GM23338 (cell line): ENCODE measurements around the gene STPG4. TPM values are rescaled to one million over a fixed set of nuclear protein-coding genes. Genes with fewer than 3 reads are reported as not detected.
A peak's percentile ranks its signal among the peaks of the same experiment; 100 is the strongest.

Experiments
- ATAC-seq: fragments of 200-7000 bp; cut with Tn5 transposase; 3 replicates; pipeline ENCODE4 v1.9.1; 2020
- DNase-seq: peaks from one replicate; pipeline ENCODE4 v3.0.0-alpha.2; 2015; ENCODE audit warnings: low spot score
- H2AFZ ChIP-seq: fragments of 200-600 bp; sonication (generic); 2 replicates; pipeline ENCODE4 v1.8.0; 2016; ENCODE audit warnings: antibody characterized with exemption, mild to moderate bottlenecking, moderate library complexity
- H3F3A ChIP-seq: fragments of 200-600 bp; sonication (generic); replicated peaks from 2 replicates; pipeline ENCODE4 v1.8.0; 2017; ENCODE audit warnings: antibody characterized with exemption, mixed run types, low read depth
- H3K27ac ChIP-seq: fragments of 200-600 bp; sonication (generic); 2 replicates; pipeline ENCODE4 v1.6.1; 2016; ENCODE audit warnings: low read depth
- H3K27me3 ChIP-seq: fragments of 200-600 bp; sonication (generic); 2 replicates; pipeline ENCODE4 v1.8.0; 2016; ENCODE audit warnings: mild to moderate bottlenecking, mixed run types, moderate library complexity; ENCODE audit not compliant: insufficient read depth
- H3K36me3 ChIP-seq: fragments of 200-600 bp; sonication (generic); 2 replicates; pipeline ENCODE4 v1.8.0; 2016; ENCODE audit warnings: mild to moderate bottlenecking; ENCODE audit not compliant: insufficient read depth
- H3K4me1 ChIP-seq: fragments of 200-600 bp; sonication (generic); 2 replicates; pipeline ENCODE4 v1.8.0; 2016; ENCODE audit warnings: mild to moderate bottlenecking, moderate library complexity; ENCODE audit not compliant: insufficient read depth
- H3K4me2 ChIP-seq: fragments of 200-600 bp; sonication (generic); 2 replicates; pipeline ENCODE4 v1.7.1; 2017; ENCODE audit warnings: mixed run types
- H3K4me3 ChIP-seq: fragments of 200-600 bp; sonication (generic); 2 replicates; pipeline ENCODE4 v1.6.1; 2016; ENCODE audit warnings: mixed run types
- H3K79me2 ChIP-seq: fragments of 200-600 bp; sonication (generic); replicated peaks from 2 replicates; pipeline ENCODE4 v1.8.0; 2017; ENCODE audit warnings: mild to moderate bottlenecking; ENCODE audit not compliant: insufficient read depth
- H3K9me2 ChIP-seq: fragments of 200-600 bp; sonication (generic); 2 replicates; pipeline ENCODE4 v1.8.0; 2017; ENCODE audit not compliant: insufficient read depth
- H4K20me1 ChIP-seq: fragments of 200-600 bp; sonication (generic); replicated peaks from 2 replicates; pipeline ENCODE4 v1.8.0; 2017; ENCODE audit warnings: mild to moderate bottlenecking; ENCODE audit not compliant: insufficient read depth
- H3K27ac Mint-ChIP-seq: 2 replicates; pipeline ENCODE4 v1.8.0; 2020; ENCODE audit warnings: inconsistent platforms, mild to moderate bottlenecking, moderate library complexity, mixed read lengths
- H3K27me3 Mint-ChIP-seq: 3 replicates; pipeline ENCODE4 v1.8.0; 2022; ENCODE audit warnings: low read depth, mild to moderate bottlenecking, moderate library complexity, mixed read lengths, inconsistent platforms; ENCODE audit not compliant: insufficient read depth, poor library complexity
- H3K36me3 Mint-ChIP-seq: 3 replicates; pipeline ENCODE4 v1.8.0; 2021; ENCODE audit warnings: low read depth, mild to moderate bottlenecking, inconsistent platforms, moderate library complexity, mixed read lengths
- H3K4me1 Mint-ChIP-seq: 3 replicates; pipeline ENCODE4 v1.8.0; 2020; ENCODE audit warnings: mild to moderate bottlenecking, inconsistent platforms, mixed read lengths
- H3K4me3 Mint-ChIP-seq: 3 replicates; pipeline ENCODE4 v1.8.0; 2021; ENCODE audit warnings: moderate library complexity, mild to moderate bottlenecking, inconsistent platforms, mixed read lengths
- H3K9me3 Mint-ChIP-seq: 3 replicates; pipeline ENCODE4 v1.8.0; 2020; ENCODE audit warnings: moderate library complexity, mild to moderate bottlenecking, inconsistent platforms, mixed read lengths
- CREB1 ChIP-seq: fragments of 250-450 bp; sonication (Bioruptor Pico); IDR thresholded peaks from 2 replicates; pipeline ENCODE4 v1.5.0; 2020; ENCODE audit warnings: low read depth, mild to moderate bottlenecking, moderate library complexity
- CTCF ChIP-seq, 2 experiments: fragments of 200-600 bp in 1 of 2; sonication (generic) in 1 of 2; conservative IDR thresholded peaks; 2 replicates each; pipeline versions ENCODE4 v1.5.1 to v1.6.1; 2016 to 2017; ENCODE audit warnings: antibody characterized with exemption in 2 of 2, low read depth in 2 of 2, mild to moderate bottlenecking in 2 of 2, moderate library complexity in 1 of 2
- ZNF114 ChIP-seq: fragments of 250-450 bp; sonication (Bioruptor Pico); IDR thresholded peaks from 2 replicates; pipeline ENCODE4 v1.5.0; 2020; ENCODE audit warnings: mild to moderate bottlenecking, moderate library complexity
- ZNF462 ChIP-seq: fragments of 250-450 bp; sonication (Bioruptor Pico); IDR thresholded peaks from 2 replicates; pipeline ENCODE4 v1.5.0; 2020; ENCODE audit warnings: mild to moderate bottlenecking, moderate library complexity
- polyA plus RNA-seq: library from polyadenylated mRNA; unstranded; fragments of >200 nt; fragmentation: Nextera tagmentation; extraction: Ambion mirVana; gene quantifications from 2 replicates; pipeline ENCODE4 v1.2.1, GENCODE V29; 2016
- total RNA-seq: library from RNA; depleted of rRNA; stranded (reverse); fragments of >200 nt; shearing (Covaris generic); gene quantifications from 2 replicates; pipeline ENCODE4 v1.2.3, GENCODE V29; 2014
- TF ChIP-seq, protein P1 (sequence below): IDR thresholded peaks from 2 replicates; pipeline ENCODE4 v1.6.1; 2016; ENCODE audit warnings: antibody characterized with exemption

The STPG4 gene
- total and polyA plus RNA-seq, 2 experiments from 2014 or later, result 0.28 TPM; not detected in 1

DNA sequence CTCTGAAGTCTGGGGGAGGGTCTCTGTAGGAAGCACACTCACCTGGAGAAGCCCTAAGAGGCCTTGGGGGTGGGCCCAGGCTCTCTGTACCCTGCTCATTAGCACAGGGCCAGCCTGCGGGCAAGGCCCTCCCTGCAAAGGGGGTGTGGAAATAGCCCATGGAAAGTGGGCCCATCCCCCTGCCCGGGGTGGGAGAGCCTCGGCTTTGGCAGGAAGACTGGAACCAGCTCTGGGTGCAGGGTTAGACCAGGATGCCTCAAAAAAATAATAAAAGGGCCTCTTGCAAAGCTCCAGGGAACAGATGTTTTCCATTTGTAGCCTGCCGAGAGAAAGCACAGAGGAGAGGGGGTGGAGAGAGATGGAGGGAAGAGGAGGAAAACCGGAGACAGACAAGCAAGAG is 98.7 kb downstream of the STPG4 start:
- H3K79me2 ChIP-seq, result no peaks in the 10 kb centered on the region
- no peaks in the 10 kb centered on the region for H3K27me3 ChIP-seq
- H3K36me3 Mint-ChIP-seq, result no peaks in the 10 kb centered on the region
- H3K27me3 Mint-ChIP-seq, result peaks cover 6% of the 10 kb centered on the region
- no peak for DNase-seq
- no peaks in the 10 kb centered on the region for H3K9me2 ChIP-seq
- H3K27ac Mint-ChIP-seq, result no peak overlapping the region; the same call in none of the 2 replicates
- H3K4me2 ChIP-seq, result no peak overlapping the region
- H3K4me3 ChIP-seq, result no peak overlapping the region
- H3K4me1 Mint-ChIP-seq, result peaks cover 32% of the 10 kb centered on the region
- no peak for TF ChIP-seq ZNF462 (CRISPR knock-in tag)
- no peak for TF ChIP-seq CTCF (conservative IDR thresholded peaks at IDR 0.05; ENCODE audit: low read depth in 2 of 2)
- TF ChIP-seq, protein P1, sequence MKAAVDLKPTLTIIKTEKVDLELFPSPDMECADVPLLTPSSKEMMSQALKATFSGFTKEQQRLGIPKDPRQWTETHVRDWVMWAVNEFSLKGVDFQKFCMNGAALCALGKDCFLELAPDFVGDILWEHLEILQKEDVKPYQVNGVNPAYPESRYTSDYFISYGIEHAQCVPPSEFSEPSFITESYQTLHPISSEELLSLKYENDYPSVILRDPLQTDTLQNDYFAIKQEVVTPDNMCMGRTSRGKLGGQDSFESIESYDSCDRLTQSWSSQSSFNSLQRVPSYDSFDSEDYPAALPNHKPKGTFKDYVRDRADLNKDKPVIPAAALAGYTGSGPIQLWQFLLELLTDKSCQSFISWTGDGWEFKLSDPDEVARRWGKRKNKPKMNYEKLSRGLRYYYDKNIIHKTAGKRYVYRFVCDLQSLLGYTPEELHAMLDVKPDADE, result no peak
- no peak for TF ChIP-seq ZNF114 (CRISPR knock-in tag)
- no peak for TF ChIP-seq CREB1
- no peak overlapping the region for H3K27ac ChIP-seq
- H3F3A ChIP-seq, result no peaks in the 10 kb centered on the region
- H3K36me3 ChIP-seq, result no peaks in the 10 kb centered on the region
- no peak overlapping the region for H3K4me3 Mint-ChIP-seq
- no peaks in the 10 kb centered on the region for H4K20me1 ChIP-seq
- H3K4me1 ChIP-seq, result peaks cover 18% of the 10 kb centered on the region; the same call in 1 of the 2 replicates
- no peaks in the 10 kb centered on the region for H3K9me3 Mint-ChIP-seq
- H2AFZ ChIP-seq, result no peak overlapping the region
- ATAC-seq, result peak; percentile 80
